H1 (cell line): ENCODE results near the gene P3R3URF. TPM values are rescaled to one million over a fixed set of nuclear protein-coding genes. Genes with fewer than 3 reads are reported as not detected.

Experiments used
- ATF2 ChIP-seq: IDR thresholded peaks from 2 replicates; pipeline ENCODE4 v1.6.1; 2012; ENCODE audit warnings: low read length, inconsistent platforms
- CREB1 ChIP-seq: IDR thresholded peaks from 2 replicates; pipeline ENCODE4 v1.6.1; 2012; ENCODE audit warnings: inconsistent platforms
- EGR1 ChIP-seq: IDR thresholded peaks from 2 replicates; pipeline ENCODE4 v1.6.1; 2011; ENCODE audit warnings: low read depth, low read length, borderline replicate concordance
- GTF2F1 ChIP-seq: IDR thresholded peaks from 2 replicates; pipeline ENCODE4 v1.6.1; 2012; ENCODE audit warnings: low read depth, low read length, improper control_type of control experiment, borderline replicate concordance
- JUN ChIP-seq: IDR thresholded peaks from 2 replicates; pipeline ENCODE4 v1.6.1; 2011; ENCODE audit warnings: low read depth, mild to moderate bottlenecking, improper control_type of control experiment, low read length
- KDM1A ChIP-seq: fragments of 200-600, 300-600 bp; sonication (generic); IDR thresholded peaks from 2 replicates; pipeline ENCODE4 v1.7.1; 2016; ENCODE audit warnings: mild to moderate bottlenecking, low read length, borderline replicate concordance
- KDM4A ChIP-seq: IDR thresholded peaks from one replicate; pipeline ENCODE4 v1.7.1; 2012; ENCODE audit warnings: low read depth, mild to moderate bottlenecking, moderate library complexity, low read length, inconsistent platforms; ENCODE audit not compliant: severe bottlenecking
- KDM5A ChIP-seq: fragments of 200-600 bp; IDR thresholded peaks from 2 replicates; pipeline ENCODE4 v1.7.1; 2012; ENCODE audit warnings: mild to moderate bottlenecking, low read length, inconsistent platforms, mixed read lengths
- MAX ChIP-seq: IDR thresholded peaks from 2 replicates; pipeline ENCODE4 v1.6.1; 2012; ENCODE audit warnings: inconsistent platforms
- NRF1 ChIP-seq: IDR thresholded peaks from 2 replicates; pipeline ENCODE4 v1.6.1; 2011; ENCODE audit warnings: mild to moderate bottlenecking, low read depth, low read length, improper control_type of control experiment
- POLR2AphosphoS5 ChIP-seq: IDR thresholded peaks from 2 replicates; pipeline ENCODE4 v1.6.1; 2011; ENCODE audit warnings: low read depth, low read length
- RNF2 ChIP-seq: fragments of 200-900, 300-1000 bp; sonication (generic); IDR thresholded peaks from 2 replicates; pipeline ENCODE4 v1.7.1; 2016; ENCODE audit warnings: borderline replicate concordance, low read depth, mild to moderate bottlenecking, antibody characterized with exemption, low read length; ENCODE audit not compliant: poor library complexity, severe bottlenecking; ENCODE audit errors: missing control alignments
- RXRA ChIP-seq: IDR thresholded peaks from 2 replicates; pipeline ENCODE4 v1.6.1; 2011; ENCODE audit warnings: low read depth, mild to moderate bottlenecking, low read length, moderate library complexity; ENCODE audit not compliant: insufficient read depth
- SIN3A ChIP-seq, 2 experiments: IDR thresholded peaks in 1 of 2; conservative IDR thresholded peaks in 1 of 2; 2 replicates each; pipeline ENCODE4 v1.6.1; 2011 to 2012; ENCODE audit warnings: low read length in 2 of 2, improper control_type of control experiment in 1 of 2, low read depth in 1 of 2, mild to moderate bottlenecking in 1 of 2
- SP2 ChIP-seq: IDR thresholded peaks from 2 replicates; pipeline ENCODE4 v1.6.1; 2012; ENCODE audit warnings: mild to moderate bottlenecking, low read length, inconsistent platforms
- TAF1 ChIP-seq: IDR thresholded peaks from 2 replicates; pipeline ENCODE4 v1.6.1; 2011; ENCODE audit warnings: mild to moderate bottlenecking, low read depth, low read length
- YY1 ChIP-seq: IDR thresholded peaks from 2 replicates; pipeline ENCODE4 v1.6.1; 2011; ENCODE audit warnings: low read depth, mild to moderate bottlenecking, low read length
- polyA plus RNA-seq, 7 experiments: library from polyadenylated mRNA; depleted of rRNA in 3 of 7; stranded (reverse) in 5 of 7; unstranded in 2 of 7; fragments of >200 nt in 5 of 7; fragments of 200-250 nt in 2 of 7; gene quantifications; 1 replicate in 5 of 7; 2 replicates in 1 of 7; 4 replicates in 1 of 7; pipeline versions ENCODE4 v1.2.1 to v1.2.3, GENCODE V29; 2011 to 2013; ENCODE audit warnings: missing spikeins in 2 of 7, mixed read lengths in 2 of 7
- total RNA-seq: library from RNA; stranded (reverse); fragmentation: NEBNext Ultra II Directional; extraction: Animal tissue kit (Norgen Biotek cat#: 25700); gene quantifications from 2 replicates; pipeline ENCODE4 v1.2.1, GENCODE V29; 2021

Gene P3R3URF
- total and polyA plus RNA-seq, 2 of the 8 experiments (the other 6 are each of a cell fraction or from before 2014, with no cell fraction given) = not detected

GRCh38 chr1:46132529-46133180, 43.6 kb downstream of the P3R3URF start, which contains the start of gene PIK3R3 (continued):
- TF ChIP-seq SP2 (no peak), ATF2 (0 out of 2 replicates have a peak, but pooled peaks have one; percentile 28), NRF1 (no peak), GTF2F1 (no peak), SIN3A (conservative IDR thresholded peaks at IDR 0.05 in 1 of 2, IDR thresholded peaks at IDR 0.05 in 1 of 2; ENCODE audit: low read depth in 1 of 2, low read length in 2 of 2) (no peak), JUN (no peak), RNF2 (no peak), YY1 (no peak), KDM1A (no peak), MAX (peak; percentile 99), TAF1 (peak; percentile 98), KDM5A (no peak), EGR1 (peak; percentile 69; the same call in 1 of the 2 replicates), POLR2AphosphoS5 (peak; percentile 45), RXRA (no peak), CREB1 (peak; percentile 57; the same call in 1 of the 2 replicates), KDM4A (no peak)
